HepG2 (cell line): ENCODE data around the gene CCDC82. TPM values are rescaled to one million over a fixed set of nuclear protein-coding genes. Genes with fewer than 3 reads are reported as not detected.

Experiments used
- ATAC-seq: fragments of 200-7000 bp; cut with Tn5 transposase; 3 replicates; pipeline ENCODE4 v1.9.1; 2020; ENCODE audit warnings: mild to moderate bottlenecking, moderate library complexity
- BruUV-seq: library from RNA; stranded (reverse); fragments of 400-500 nt; replicated peaks from 2 replicates; lab custom pipeline; 2021; lab: Mats Ljungman, UMichigan
- CTCF ChIA-PET: fragments of 300-600 bp; formaldehyde crosslinking; extraction: SDS; loops from one replicate; lab custom pipeline; 2021; ENCODE audit warnings: low total read pairs, inconsistent platforms, low intra/inter-chr PET ratio; lab: Yijun Ruan, JAX
- POLR2A ChIA-PET: fragments of 350-600 bp; sonication (Branson Sonifier 250); formaldehyde crosslinking; loops from one replicate; lab custom pipeline; 2020; ENCODE audit warnings: antibody characterized with exemption, inconsistent platforms; lab: Yijun Ruan, JAX
- DNase-seq: peaks from one replicate; pipeline ENCODE4 v3.0.0-alpha.2; 2015; ENCODE audit warnings: low spot score
- FAIRE-seq: peaks from 3 replicates; lab custom pipeline; 2011; peaks lifted over from hg19 to GRCh38; lab: Jason Lieb, UNC
- H2AFZ ChIP-seq: one replicate; pipeline ENCODE4 v1.6.1; 2011; ENCODE audit warnings: low read length, inconsistent platforms
- H3K27ac ChIP-seq: fragments of 300-600 bp; 3 replicates; pipeline ENCODE4 v1.8.0; 2011; ENCODE audit warnings: mixed run types, mild to moderate bottlenecking, mixed read lengths, low read length, inconsistent platforms; ENCODE audit not compliant: insufficient read depth; ENCODE audit errors: extremely low read length
- H3K27me3 ChIP-seq, 2 experiments: fragments of 200-600 bp in 1 of 2; 2 replicates in 1 of 2; 3 replicates in 1 of 2; pipeline versions ENCODE4 v1.6.0 to v1.8.0; 2011; ENCODE audit warnings: low read length in 2 of 2, mild to moderate bottlenecking in 2 of 2, moderate library complexity in 2 of 2, inconsistent platforms in 1 of 2; ENCODE audit not compliant: insufficient read depth in 2 of 2, control insufficient read depth in 1 of 2
- H3K36me3 ChIP-seq, 2 experiments: fragments of 200-600 bp in 1 of 2; replicated peaks in 1 of 2; 2 replicates in 1 of 2; 3 replicates in 1 of 2; pipeline versions ENCODE4 v1.5.1 to v1.8.0; 2011; ENCODE audit warnings: low read length in 2 of 2, inconsistent platforms in 1 of 2; ENCODE audit not compliant: insufficient read depth in 2 of 2, control insufficient read depth in 1 of 2
- H3K4me1 ChIP-seq: 2 replicates; pipeline ENCODE4 v1.5.1; 2012; ENCODE audit warnings: low read length, inconsistent platforms; ENCODE audit not compliant: insufficient read depth
- H3K4me2 ChIP-seq: 2 replicates; pipeline ENCODE4 v1.6.0; 2011; ENCODE audit warnings: low read depth, low read length, inconsistent platforms
- H3K4me3 ChIP-seq, 3 experiments: fragments of 200-600 bp in 1 of 3; sonication (generic), shearing (Covaris generic) in 1 of 3; replicated peaks in 1 of 3; 2 replicates each; pipeline ENCODE4 v1.5.1; 2011 to 2016; ENCODE audit warnings: low read length in 3 of 3, inconsistent platforms in 2 of 3, low read depth in 2 of 3, mild to moderate bottlenecking in 2 of 3, control low read depth in 1 of 3, mixed read lengths in 1 of 3; ENCODE audit not compliant: insufficient read depth in 1 of 3
- H3K79me2 ChIP-seq: one replicate; pipeline ENCODE4 v1.6.1; 2011; ENCODE audit warnings: low read length, inconsistent platforms; ENCODE audit not compliant: insufficient read depth
- H3K9ac ChIP-seq: 2 replicates; pipeline ENCODE4 v1.6.0; 2011; ENCODE audit warnings: mild to moderate bottlenecking, low read depth, low read length, inconsistent platforms; ENCODE audit not compliant: insufficient read depth
- H3K9me3 ChIP-seq: 2 replicates; pipeline ENCODE4 v1.5.1; 2012; ENCODE audit warnings: mild to moderate bottlenecking, low read length
- H4K20me1 ChIP-seq: 2 replicates; pipeline ENCODE4 v1.6.0; 2011; ENCODE audit warnings: inconsistent platforms, mild to moderate bottlenecking, low read length, moderate library complexity; ENCODE audit not compliant: insufficient read depth
- GATAD1 ChIP-seq: IDR thresholded peaks from 2 replicates; pipeline ENCODE4 v1.6.1; 2016; ENCODE audit warnings: missing genetic modification reagents, missing compliant biosample characterization
- HHEX ChIP-seq: IDR thresholded peaks from 2 replicates; pipeline ENCODE4 v1.6.1; 2016; ENCODE audit warnings: control low read depth
- NFE2L1 ChIP-seq: sonication (generic); formaldehyde crosslinking; IDR thresholded peaks from 2 replicates; pipeline ENCODE4 v1.4.0; 2020; ENCODE audit warnings: missing genetic modification reagents, mild to moderate bottlenecking, borderline replicate concordance
- PAF1 ChIP-seq: IDR thresholded peaks from 2 replicates; pipeline ENCODE4 v1.6.1; 2016; ENCODE audit warnings: missing genetic modification reagents, missing compliant biosample characterization
- THYN1 ChIP-seq: sonication (generic); formaldehyde crosslinking; IDR thresholded peaks from 2 replicates; pipeline ENCODE4 v1.8.1; 2023; ENCODE audit warnings: low read depth, mild to moderate bottlenecking, moderate library complexity, missing genetic modification reagents, borderline replicate concordance
- ZBTB7B ChIP-seq: sonication (generic); formaldehyde crosslinking; IDR thresholded peaks from 2 replicates; pipeline ENCODE4 v1.4.0; 2020; ENCODE audit warnings: missing genetic modification reagents
- ZNF501 ChIP-seq: sonication (generic); formaldehyde crosslinking; IDR thresholded peaks from 2 replicates; pipeline ENCODE4 v1.5.1; 2020; ENCODE audit warnings: mild to moderate bottlenecking, moderate library complexity, missing genetic modification reagents
- ZNF549 ChIP-seq: sonication (generic); formaldehyde crosslinking; IDR thresholded peaks from 2 replicates; pipeline ENCODE4 v1.5.0; 2020; ENCODE audit warnings: missing genetic modification reagents
- ZSCAN31 ChIP-seq: sonication (generic); formaldehyde crosslinking; IDR thresholded peaks from 2 replicates; pipeline ENCODE4 v1.5.0; 2020; ENCODE audit warnings: low read depth, mild to moderate bottlenecking, missing genetic modification reagents
- WGBS: methylation state at CpG from one replicate; pipeline ENCODE4 v1.1.6; 2017; ENCODE audit warnings: low lambda C conversion rate; 5-methylcytosine and 5-hydroxymethylcytosine counted together
- in situ Hi-C: cut with HindIII; loops from 2 replicates; pipeline ENCODE4 v1.10.0; 2017; ENCODE audit warnings: low pct_unique_long_range_greater_than_20kb; ENCODE audit not compliant: extremely low pct_ligation_motif_present
- intact Hi-C: fragments of 100-400 bp; cut with micrococcal nuclease; formaldehyde crosslinking; loops from one replicate; pipeline ENCODE4 v1.10.0; 2022; ENCODE audit not compliant: unreplicated experiment
- polyA plus RNA-seq, 8 experiments: library from polyadenylated mRNA; depleted of rRNA in 3 of 8; stranded (reverse) in 7 of 8; unstranded in 1 of 8; fragments of >200 nt; fragmentation: Illumina TruSeq in 4 of 8; extraction: Trizol in 4 of 8; gene quantifications; 2 replicates each; pipeline versions ENCODE4 v1.2.1 to v1.2.3, GENCODE V29; 2011 to 2016; ENCODE audit warnings: low read depth in 4 of 8, missing spikeins in 1 of 8, mixed read lengths in 1 of 8; ENCODE audit not compliant: insufficient read depth in 1 of 8
- total RNA-seq, 5 experiments: library from RNA; depleted of rRNA; stranded (reverse); fragments of >200 nt; fragmentation: Illumina TruSeq; extraction: Trizol; gene quantifications; 2 replicates each; pipeline ENCODE4 v1.2.3, GENCODE V29; 2016; ENCODE audit warnings: low read depth in 1 of 5
- TF ChIP-seq, protein P1 (sequence below): sonication (generic); formaldehyde crosslinking; IDR thresholded peaks from 2 replicates; pipeline ENCODE4 v1.5.1; 2020; ENCODE audit warnings: mild to moderate bottlenecking, missing genetic modification reagents, borderline replicate concordance
- TF ChIP-seq, protein P2 (sequence below): sonication (generic); formaldehyde crosslinking; IDR thresholded peaks from 2 replicates; pipeline ENCODE4 v1.9.0; 2021; ENCODE audit warnings: missing genetic modification reagents, borderline replicate concordance

CCDC82 gene
- total and polyA plus RNA-seq, 2 of the 13 experiments (the other 11 are each of a cell fraction or from before 2014, with no cell fraction given), result 19.7 to 25.7 TPM

DNA sequence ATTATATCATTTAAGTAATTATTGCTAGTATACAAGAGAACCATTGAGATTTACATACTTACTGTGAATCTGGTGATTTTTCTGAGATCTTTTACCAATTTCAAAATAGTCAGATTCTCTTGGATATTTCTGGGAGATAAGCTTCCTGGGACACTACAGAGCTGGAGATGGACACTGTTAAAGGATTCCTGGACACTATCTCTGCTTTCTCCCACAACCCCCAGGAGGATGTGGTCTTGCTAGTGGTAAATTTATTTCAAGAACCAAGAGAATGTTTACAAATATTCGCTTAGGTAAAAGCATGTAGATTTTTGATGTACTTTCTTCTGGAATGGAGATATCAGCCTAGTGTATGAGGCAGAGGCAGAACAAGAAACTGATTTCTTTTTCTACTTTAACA lies 12.9 kb downstream of the CCDC82 start (continued):
- TF ChIP-seq, protein P1, sequence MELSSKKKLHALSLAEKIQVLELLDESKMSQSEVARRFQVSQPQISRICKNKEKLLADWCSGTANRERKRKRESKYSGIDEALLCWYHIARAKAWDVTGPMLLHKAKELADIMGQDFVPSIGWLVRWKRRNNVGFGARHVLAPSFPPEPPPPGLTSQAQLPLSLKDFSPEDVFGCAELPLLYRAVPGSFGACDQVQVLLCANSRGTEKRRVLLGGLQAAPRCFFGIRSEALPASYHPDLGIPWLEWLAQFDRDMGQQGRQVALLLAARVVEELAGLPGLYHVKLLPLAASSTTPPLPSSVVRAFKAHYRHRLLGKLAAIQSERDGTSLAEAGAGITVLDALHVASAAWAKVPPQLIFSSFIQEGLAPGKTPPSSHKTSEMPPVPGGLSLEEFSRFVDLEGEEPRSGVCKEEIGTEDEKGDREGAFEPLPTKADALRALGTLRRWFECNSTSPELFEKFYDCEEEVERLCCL (CRISPR knock-in tag), result no peak

DNA sequence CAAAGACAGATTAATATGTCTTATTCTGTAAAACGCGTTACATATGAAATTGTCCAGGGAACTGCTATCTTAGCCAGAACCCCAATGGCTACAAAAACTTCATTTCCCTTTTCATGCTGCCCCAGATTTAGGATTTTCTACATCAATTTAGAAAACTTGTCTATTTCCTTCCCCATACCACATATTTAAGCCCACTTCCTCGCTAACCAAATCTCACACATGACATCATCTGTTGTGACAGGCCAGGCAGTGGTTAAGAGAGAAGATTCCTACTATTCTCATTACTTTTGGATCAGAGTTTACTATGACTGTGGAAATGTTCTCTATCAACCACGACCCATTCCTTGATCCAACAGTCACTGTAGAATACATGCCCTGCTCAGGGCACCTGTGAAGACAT lies 15.9 kb downstream of the CCDC82 start:
- no peak for DNase-seq
- no peak for ATAC-seq
- H3K4me2 ChIP-seq, result no peak overlapping the region
- no TSS peak for BruUV-seq
- H3K36me3 ChIP-seq, result peaks cover 2 to 9% of the 10 kb centered on the region in 2 experiments; a peak in 4 of 5 replicates
- H3K4me1 ChIP-seq, result no peaks in the 10 kb centered on the region
- FAIRE-seq, result no peak
- no peaks in the 10 kb centered on the region for H3K27me3 ChIP-seq
- POLR2A ChIA-PET, result no interaction called here
- CTCF ChIA-PET, result no interaction called here
- no peak overlapping the region for H3K4me3 ChIP-seq
- no peak overlapping the region for H2AFZ ChIP-seq
- TF ChIP-seq ZSCAN31 (CRISPR knock-in tag) (no peak), HHEX (CRISPR knock-in tag) (no peak), PAF1 (CRISPR knock-in tag) (no peak), ZBTB7B (CRISPR knock-in tag) (no peak)
- 98% methylated on average over 4 of the region's 4 CpGs for WGBS
- no peaks in the 10 kb centered on the region for H3K79me2 ChIP-seq
- intact Hi-C loops, result no loop called here
- no peaks in the 10 kb centered on the region for H3K9me3 ChIP-seq
- H4K20me1 ChIP-seq, result no peaks in the 10 kb centered on the region
- H3K9ac ChIP-seq, result no peak overlapping the region
- in situ Hi-C loops, result no loop called here
- H3K27ac ChIP-seq, result no peak overlapping the region

DNA sequence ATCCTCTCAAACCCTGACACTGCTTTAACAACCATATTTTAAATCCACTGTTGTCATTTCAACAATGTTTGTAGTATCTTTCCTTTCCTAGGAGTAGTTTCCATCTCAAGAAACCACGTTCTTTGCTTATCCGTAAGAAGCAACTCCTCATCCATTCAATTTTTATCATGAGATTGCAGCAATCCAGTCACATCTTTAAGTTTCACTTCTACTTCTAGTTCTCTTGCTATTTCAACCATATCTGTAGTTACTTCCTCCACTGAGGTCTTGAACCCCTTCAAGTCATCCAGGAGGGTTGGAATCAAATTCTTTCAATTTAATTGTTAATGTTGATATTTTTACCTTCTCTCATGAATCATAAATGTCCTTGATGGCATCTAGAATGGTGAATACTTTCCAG lies 22.4 kb downstream of the CCDC82 start:
- no peak overlapping the region for H3K27ac ChIP-seq
- intact Hi-C loops (no loop called here), in situ Hi-C loops (no loop called here)
- no peaks in the 10 kb centered on the region for H4K20me1 ChIP-seq
- no peaks in the 10 kb centered on the region for H3K79me2 ChIP-seq
- 98% methylated on average over 2 of the region's 2 CpGs for WGBS
- BruUV-seq, result no TSS peak
- peaks cover 2 to 34% of the 10 kb centered on the region in 2 experiments for H3K36me3 ChIP-seq
- no peak overlapping the region for H2AFZ ChIP-seq
- H3K9ac ChIP-seq, result no peak overlapping the region
- POLR2A ChIA-PET, result no interaction called here
- no peaks in the 10 kb centered on the region for H3K9me3 ChIP-seq
- H3K4me3 ChIP-seq, result no peak overlapping the region
- DNase-seq (no peak), ATAC-seq (no peak), FAIRE-seq (no peak)
- H3K27me3 ChIP-seq, result no peaks in the 10 kb centered on the region; a peak in 1 of 5 replicates
- H3K4me2 ChIP-seq, result no peak overlapping the region
- CTCF ChIA-PET, result no interaction called here
- H3K4me1 ChIP-seq, result no peaks in the 10 kb centered on the region
- TF ChIP-seq, protein P2, sequence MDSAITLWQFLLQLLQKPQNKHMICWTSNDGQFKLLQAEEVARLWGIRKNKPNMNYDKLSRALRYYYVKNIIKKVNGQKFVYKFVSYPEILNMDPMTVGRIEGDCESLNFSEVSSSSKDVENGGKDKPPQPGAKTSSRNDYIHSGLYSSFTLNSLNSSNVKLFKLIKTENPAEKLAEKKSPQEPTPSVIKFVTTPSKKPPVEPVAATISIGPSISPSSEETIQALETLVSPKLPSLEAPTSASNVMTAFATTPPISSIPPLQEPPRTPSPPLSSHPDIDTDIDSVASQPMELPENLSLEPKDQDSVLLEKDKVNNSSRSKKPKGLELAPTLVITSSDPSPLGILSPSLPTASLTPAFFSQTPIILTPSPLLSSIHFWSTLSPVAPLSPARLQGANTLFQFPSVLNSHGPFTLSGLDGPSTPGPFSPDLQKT (CRISPR knock-in tag), result no peak
- TF ChIP-seq ZNF549 (CRISPR knock-in tag) (no peak), THYN1 (no peak), GATAD1 (CRISPR knock-in tag) (no peak), NFE2L1 (CRISPR knock-in tag) (no peak), ZNF501 (CRISPR knock-in tag) (no peak)
